Measurements from ENCODE around the gene FOXP1. TPM values are rescaled to one million over a fixed set of nuclear protein-coding genes. Genes with fewer than 3 reads are reported as not detected.

Gene FOXP1
- total RNA-seq, 2 experiments from 2014 or later, result 120 to 122 TPM

DNA sequence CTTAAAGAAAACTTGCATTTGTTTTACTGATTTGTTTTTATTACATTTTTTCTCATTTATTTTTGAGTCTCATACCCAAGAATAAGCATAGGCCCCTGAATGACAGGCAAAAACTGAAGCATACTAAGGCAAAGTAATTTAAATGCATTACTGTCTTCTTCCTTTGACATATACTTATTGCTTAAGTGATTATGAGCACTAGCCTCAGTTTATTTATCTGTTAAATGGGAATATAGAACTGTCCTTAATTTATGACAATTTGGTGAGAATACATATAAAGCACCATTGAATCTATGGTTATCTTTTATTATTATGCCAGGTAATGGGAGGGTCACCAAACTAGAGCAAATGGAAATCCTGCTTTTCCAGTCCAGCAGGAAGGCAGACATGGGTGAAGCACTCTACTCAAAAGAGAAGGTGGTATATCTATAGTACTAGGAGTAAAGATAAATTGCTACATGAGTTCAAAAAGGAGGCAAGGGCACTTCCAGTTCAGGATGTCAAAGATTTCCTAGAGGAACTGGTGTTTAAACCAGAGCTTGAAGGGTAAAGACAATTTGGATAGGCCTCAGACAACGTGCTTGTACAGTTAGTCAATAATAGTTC lies 435.0 kb downstream of the FOXP1 start:
- Mint-ChIP-seq H3K27ac (no peak overlapping the region), H3K36me3 (ENCODE audit: low read depth) (no peaks in the 10 kb centered on the region), H3K27me3 (ENCODE audit: low read depth) (no peaks in the 10 kb centered on the region), H3K4me3 (no peak overlapping the region), H3K9me3 (ENCODE audit: insufficient read depth) (no peaks in the 10 kb centered on the region), H3K4me1 (ENCODE audit: low read depth) (peaks cover 2% of the 10 kb centered on the region)
- DNase-seq, result no peak
- ATAC-seq, result no peak
- ChIA-PET POLR2A (no interaction called here), CTCF (no interaction called here)

DNA sequence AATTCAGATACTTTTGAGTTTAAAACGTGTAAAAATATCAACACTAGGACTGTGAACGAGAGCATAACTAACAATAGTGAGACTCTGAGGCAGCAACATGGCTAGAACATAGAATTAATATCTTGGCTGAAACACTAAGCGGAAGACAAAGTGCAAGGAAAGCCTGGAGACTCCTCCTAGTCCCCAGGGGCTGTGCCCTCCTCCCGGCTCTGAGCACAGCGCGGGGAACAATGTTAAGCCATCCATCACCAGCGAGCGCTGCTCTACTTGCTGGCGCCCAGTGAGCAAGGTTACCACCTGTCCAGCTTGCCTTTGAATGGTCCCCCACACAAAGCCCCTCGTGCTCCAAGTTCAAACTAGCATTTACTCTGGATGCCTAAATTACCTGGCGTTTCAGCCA lies 436.9 kb downstream of the FOXP1 start:
- no peak for ATAC-seq
- Mint-ChIP-seq H3K4me1 (ENCODE audit: low read depth) (peaks cover 8% of the 10 kb centered on the region), H3K4me3 (no peak overlapping the region), H3K27ac (no peak overlapping the region), H3K9me3 (ENCODE audit: insufficient read depth) (no peaks in the 10 kb centered on the region), H3K36me3 (ENCODE audit: low read depth) (peaks cover under 1% of the 10 kb centered on the region), H3K27me3 (ENCODE audit: low read depth) (no peaks in the 10 kb centered on the region)
- CTCF ChIA-PET, result no interaction called here
- no peak for DNase-seq
- POLR2A ChIA-PET, result no interaction called here

DNA sequence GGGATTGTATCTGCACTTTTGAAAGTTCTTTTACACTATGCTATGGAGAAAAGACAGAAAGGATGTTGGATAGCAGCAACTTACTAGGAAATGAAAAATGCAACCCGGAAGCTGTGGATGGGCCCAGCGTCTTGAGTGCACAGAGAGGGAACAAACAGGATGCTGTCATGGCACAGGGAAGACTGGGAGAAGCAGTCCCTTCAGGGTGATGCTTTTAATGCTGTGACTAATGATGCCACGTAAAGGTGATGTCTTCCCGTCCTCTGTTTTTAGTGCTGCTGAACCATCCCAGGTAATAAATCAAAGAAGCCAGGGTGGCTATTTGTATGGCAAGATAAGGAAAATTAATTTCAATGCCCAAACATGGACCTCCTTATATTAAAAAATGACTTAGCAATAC lies 437.6 kb downstream of the FOXP1 start:
- POLR2A ChIA-PET, result no interaction called here
- Mint-ChIP-seq H3K4me1 (ENCODE audit: low read depth) (peaks cover 6% of the 10 kb centered on the region), H3K36me3 (ENCODE audit: low read depth) (peaks cover 6% of the 10 kb centered on the region), H3K27ac (no peak overlapping the region), H3K4me3 (no peak overlapping the region), H3K9me3 (ENCODE audit: insufficient read depth) (no peaks in the 10 kb centered on the region), H3K27me3 (ENCODE audit: low read depth) (no peaks in the 10 kb centered on the region)
- no peak for ATAC-seq
- CTCF ChIA-PET, result no interaction called here
- DNase-seq, result no peak

DNA sequence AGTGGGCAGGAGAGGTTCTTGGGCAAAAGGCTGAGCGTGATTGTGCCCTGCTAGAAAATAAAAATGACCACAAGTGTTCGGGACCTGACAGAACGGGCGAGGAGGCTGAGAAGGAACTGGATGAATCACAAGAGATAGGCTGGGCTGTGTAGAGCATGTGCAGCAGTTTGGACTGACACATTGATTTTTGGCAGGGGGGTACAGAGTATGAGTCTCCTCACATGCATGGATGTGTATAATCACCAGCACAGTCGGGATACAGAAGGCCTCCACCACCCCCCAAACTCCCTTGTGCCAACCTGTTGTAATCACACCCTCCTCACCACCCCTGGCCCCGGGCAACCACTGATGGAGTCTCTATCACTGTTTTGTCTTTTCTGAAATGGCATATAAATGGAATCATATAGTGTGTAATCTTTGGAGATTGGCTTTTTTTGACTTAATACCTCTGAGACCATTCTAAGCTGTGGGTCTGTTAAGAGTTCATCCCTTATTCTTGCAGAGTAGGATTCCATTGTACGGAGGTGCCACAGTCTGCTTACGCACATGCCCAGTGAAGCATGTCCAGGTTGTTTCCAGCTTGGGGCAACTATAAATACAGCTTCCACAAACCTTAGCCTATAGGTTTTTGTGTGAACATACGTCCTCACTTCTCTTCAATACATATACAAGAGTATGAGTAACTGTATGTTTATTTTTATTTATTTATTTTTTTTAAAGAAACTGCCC lies 438.8 kb downstream of the FOXP1 start:
- Mint-ChIP-seq H3K4me3 (no peak overlapping the region), H3K9me3 (ENCODE audit: insufficient read depth) (no peaks in the 10 kb centered on the region), H3K27ac (no peak overlapping the region), H3K27me3 (ENCODE audit: low read depth) (no peaks in the 10 kb centered on the region), H3K36me3 (ENCODE audit: low read depth) (peaks cover 9% of the 10 kb centered on the region), H3K4me1 (ENCODE audit: low read depth) (peaks cover 6% of the 10 kb centered on the region)
- ChIA-PET CTCF (no interaction called here), POLR2A (no interaction called here)
- no peak for ATAC-seq
- no peak for DNase-seq

DNA sequence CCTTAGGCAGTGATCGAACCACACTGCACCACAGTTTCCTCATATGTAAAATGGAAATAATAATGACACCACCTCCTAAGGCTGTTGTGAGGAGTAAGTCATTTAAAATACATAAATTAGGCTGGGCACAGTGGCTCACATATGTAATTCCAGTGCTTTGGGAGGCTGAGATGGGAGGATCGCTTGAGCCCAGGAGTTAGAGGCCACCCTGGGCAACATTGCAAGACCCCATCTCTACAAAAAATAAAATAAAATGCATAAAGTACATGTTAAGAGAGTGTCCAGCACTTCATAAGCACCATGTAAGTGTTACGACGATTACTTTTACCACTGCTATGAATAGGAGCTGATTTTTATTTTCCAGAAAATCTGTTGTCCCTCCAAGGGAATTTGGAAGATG lies 440.0 kb downstream of the FOXP1 start:
- Mint-ChIP-seq H3K9me3 (ENCODE audit: insufficient read depth) (no peaks in the 10 kb centered on the region), H3K4me3 (no peak overlapping the region), H3K4me1 (ENCODE audit: low read depth) (peaks cover 6% of the 10 kb centered on the region), H3K36me3 (ENCODE audit: low read depth) (peaks cover 9% of the 10 kb centered on the region), H3K27me3 (ENCODE audit: low read depth) (no peaks in the 10 kb centered on the region), H3K27ac (no peak overlapping the region)
- ChIA-PET CTCF (interaction anchor here (1.2 to 1.6 kb wide), 2 partner anchors 9 to 75 kb away, joined by 3 read pairs; no protein-coding TSS in a partner anchor), POLR2A (interaction anchor here (1.1 kb wide), 1 partner anchor 13 kb away, joined by 8 read pairs; no protein-coding TSS in a partner anchor)
- DNase-seq (no peak), ATAC-seq (no peak)

DNA sequence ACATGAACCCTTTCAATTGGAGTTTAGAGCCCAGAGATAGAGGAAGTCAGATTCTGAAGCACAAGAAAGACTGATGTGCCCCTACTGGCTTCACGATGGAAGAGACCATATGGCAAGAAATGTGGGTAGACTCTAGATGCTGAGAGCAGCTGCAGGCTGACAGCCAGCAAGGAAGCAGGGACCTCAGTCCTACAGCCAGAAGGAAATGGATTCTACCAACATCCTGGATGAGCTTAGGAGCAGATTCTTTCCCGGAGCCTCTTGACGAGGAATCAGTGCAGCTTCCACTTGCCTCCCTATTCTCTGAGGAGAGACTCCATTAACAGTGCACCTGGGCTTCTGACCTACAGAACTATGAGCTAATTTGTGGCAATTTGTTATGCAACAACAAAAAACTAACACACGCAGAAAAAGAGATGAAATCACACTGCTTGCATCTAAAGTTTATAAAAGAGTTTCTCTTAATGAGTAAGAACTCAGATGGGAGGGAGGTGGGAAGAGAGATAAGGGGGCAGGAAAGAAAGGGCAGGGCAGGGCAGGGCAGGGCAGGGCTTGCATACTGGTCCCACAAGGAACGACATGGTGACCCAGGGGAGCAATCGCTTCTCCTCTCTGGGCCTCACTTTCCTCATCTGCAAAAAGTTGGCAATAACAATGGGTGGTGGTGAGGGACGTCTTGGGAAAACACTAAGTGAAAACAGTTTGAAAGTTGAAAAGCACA lies 440.9 kb downstream of the FOXP1 start:
- Mint-ChIP-seq H3K27me3 (ENCODE audit: low read depth) (no peaks in the 10 kb centered on the region), H3K27ac (no peak overlapping the region), H3K36me3 (ENCODE audit: low read depth) (peaks cover 9% of the 10 kb centered on the region), H3K4me3 (no peak overlapping the region), H3K9me3 (ENCODE audit: insufficient read depth) (no peaks in the 10 kb centered on the region), H3K4me1 (ENCODE audit: low read depth) (peaks cover 6% of the 10 kb centered on the region)
- POLR2A ChIA-PET, result interaction anchor here (1.1 kb wide), 1 partner anchor 12 kb away, joined by 8 read pairs; no protein-coding TSS in a partner anchor
- CTCF ChIA-PET, result interaction anchor here (1.2 to 1.6 kb wide), 2 partner anchors 8 to 74 kb away, joined by 3 read pairs; no protein-coding TSS in a partner anchor
- DNase-seq, result no peak
- peak; percentile 30 for ATAC-seq

GRCh38 chr3:71140477-71140876 lies 443.1 kb downstream of the FOXP1 start:
- ATAC-seq (no peak), DNase-seq (no peak)
- no peak overlapping the region for H3K4me3 Mint-ChIP-seq
- peaks cover 8% of the 10 kb centered on the region for H3K4me1 Mint-ChIP-seq (ENCODE audit: low read depth)
- CTCF ChIA-PET, result interaction anchor here (1.2 kb wide), 1 partner anchor 8 kb away, joined by 4 read pairs; no protein-coding TSS in a partner anchor
- H3K9me3 Mint-ChIP-seq (ENCODE audit: insufficient read depth), result no peaks in the 10 kb centered on the region
- H3K27ac Mint-ChIP-seq, result no peak overlapping the region
- POLR2A ChIA-PET, result no interaction called here
- no peaks in the 10 kb centered on the region for H3K27me3 Mint-ChIP-seq (ENCODE audit: low read depth)
- H3K36me3 Mint-ChIP-seq (ENCODE audit: low read depth), result peaks cover 9% of the 10 kb centered on the region

DNA sequence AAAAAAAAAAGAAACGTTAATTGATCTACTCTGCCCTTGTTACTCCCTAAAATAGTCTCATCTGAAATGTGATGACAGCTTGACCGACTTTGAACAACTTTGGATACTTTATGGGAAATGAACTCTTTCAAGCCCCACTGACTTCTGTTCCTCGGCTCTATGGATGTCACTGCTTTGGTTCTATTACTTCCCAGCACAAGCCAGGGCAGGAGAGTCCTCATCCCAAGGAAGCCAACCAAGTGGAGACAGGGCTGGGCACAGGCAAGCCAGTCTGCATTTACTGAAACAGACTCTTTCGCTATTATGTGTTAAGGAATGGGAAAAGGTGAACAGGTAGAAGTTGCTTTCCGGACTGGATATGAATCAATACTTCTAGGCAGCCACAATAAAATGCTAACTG lies 444.0 kb downstream of the FOXP1 start:
- no peak for DNase-seq
- H3K27ac Mint-ChIP-seq, result no peak overlapping the region
- no peaks in the 10 kb centered on the region for H3K9me3 Mint-ChIP-seq (ENCODE audit: insufficient read depth)
- H3K27me3 Mint-ChIP-seq (ENCODE audit: low read depth), result no peaks in the 10 kb centered on the region
- ChIA-PET CTCF (no interaction called here), POLR2A (no interaction called here)
- no peak for ATAC-seq
- peaks cover 9% of the 10 kb centered on the region for H3K36me3 Mint-ChIP-seq (ENCODE audit: low read depth)
- no peak overlapping the region for H3K4me3 Mint-ChIP-seq
- peaks cover 15% of the 10 kb centered on the region for H3K4me1 Mint-ChIP-seq (ENCODE audit: low read depth)

DNA sequence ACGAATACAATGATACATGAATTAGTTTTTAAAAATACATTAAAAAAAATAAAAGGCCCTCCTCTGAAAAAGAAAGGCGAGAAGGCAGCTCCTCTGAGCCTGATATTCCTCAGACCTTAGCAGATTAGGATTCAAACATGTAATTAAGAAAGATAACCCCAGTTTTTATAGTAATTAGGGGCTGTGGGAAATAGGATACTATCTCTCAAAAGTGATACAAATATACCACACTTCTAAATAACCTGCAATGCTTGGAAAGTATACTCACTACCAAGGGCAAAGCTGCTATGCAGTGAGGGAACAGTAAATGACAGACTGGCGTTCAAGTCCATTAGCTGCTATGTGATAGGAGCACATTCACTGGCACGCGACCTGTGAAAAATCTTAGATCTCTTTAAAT lies 445.1 kb downstream of the FOXP1 start:
- POLR2A ChIA-PET, result no interaction called here
- Mint-ChIP-seq H3K36me3 (ENCODE audit: low read depth) (peaks cover 9% of the 10 kb centered on the region), H3K27me3 (ENCODE audit: low read depth) (no peaks in the 10 kb centered on the region), H3K9me3 (ENCODE audit: insufficient read depth) (no peaks in the 10 kb centered on the region), H3K4me3 (no peak overlapping the region), H3K27ac (no peak overlapping the region), H3K4me1 (ENCODE audit: low read depth) (peaks cover 25% of the 10 kb centered on the region)
- CTCF ChIA-PET, result no interaction called here
- DNase-seq (no peak), ATAC-seq (no peak)

GRCh38 chr3:71136276-71136675 lies 447.3 kb downstream of the FOXP1 start:
- H3K4me3 Mint-ChIP-seq, result no peak overlapping the region
- ChIA-PET POLR2A (no interaction called here), CTCF (interaction anchor here (0.8 to 1.5 kb wide), 4 partner anchors 25 to 450 kb away, joined by 3 to 4 read pairs (median 3); no protein-coding TSS in a partner anchor)
- H3K36me3 Mint-ChIP-seq (ENCODE audit: low read depth), result peaks cover 9% of the 10 kb centered on the region
- ATAC-seq (no peak), DNase-seq (no peak)
- H3K4me1 Mint-ChIP-seq (ENCODE audit: low read depth), result peaks cover 40% of the 10 kb centered on the region
- H3K27me3 Mint-ChIP-seq (ENCODE audit: low read depth), result no peaks in the 10 kb centered on the region
- no peaks in the 10 kb centered on the region for H3K9me3 Mint-ChIP-seq (ENCODE audit: insufficient read depth)
- H3K27ac Mint-ChIP-seq, result no peak overlapping the region

- Mint-ChIP-seq H3K27me3 (ENCODE audit: low read depth) (no peaks in the 10 kb centered on the region), H3K4me1 (ENCODE audit: low read depth) (peaks cover 47% of the 10 kb centered on the region), H3K27ac (peak overlapping the region; percentile 37), H3K4me3 (no peak overlapping the region), H3K36me3 (ENCODE audit: low read depth) (peaks cover 6% of the 10 kb centered on the region), H3K9me3 (ENCODE audit: insufficient read depth) (no peaks in the 10 kb centered on the region)
- POLR2A ChIA-PET, result no interaction called here
- CTCF ChIA-PET, result interaction anchor here (0.6 to 1.5 kb wide), 3 partner anchors 94 to 1751 kb away, joined by 3 read pairs; no protein-coding TSS in a partner anchor
- ATAC-seq (no peak), DNase-seq (no peak)
Measured at GRCh38 chr3:71135373-71136088, 448.0 kb downstream of the FOXP1 start.
